OCI-LY7 (cell line): Measurements from ENCODE around the gene GNL1. TPM values are rescaled to one million over a fixed set of nuclear protein-coding genes. Genes with fewer than 3 reads are reported as not detected.
A peak's percentile ranks its signal among the peaks of the same experiment; 100 is the strongest.

ENCODE experiments used
- BruUV-seq: library from RNA; stranded (reverse); fragments of 400-500 nt; replicated peaks from 2 replicates; lab custom pipeline; 2021; lab: Mats Ljungman, UMichigan
- CTCF ChIA-PET: fragments of 300-600 bp; sonication (Branson Sonifier 250); formaldehyde crosslinking; loops from one replicate; lab custom pipeline; 2022; ENCODE audit warnings: antibody characterized with exemption; ENCODE audit not compliant: unreplicated experiment; lab: Charles Lee
- POLR2A ChIA-PET: fragments of 300-600 bp; sonication (Branson Sonifier 250); formaldehyde crosslinking; loops from one replicate; lab custom pipeline; 2022; ENCODE audit warnings: antibody characterized with exemption; lab: Charles Lee
- DNase-seq: peaks from one replicate; pipeline ENCODE4 v3.0.0-alpha.2; 2015; ENCODE audit warnings: low spot score
- H2AFZ ChIP-seq: fragments of 200-600 bp; sonication (generic), shearing (Covaris generic); 2 replicates; pipeline ENCODE4 v1.6.1; 2014; ENCODE audit warnings: mild to moderate bottlenecking, antibody characterized with exemption, low read length, moderate library complexity
- H3K27ac ChIP-seq: fragments of 200-600 bp; sonication (generic); 2 replicates; pipeline ENCODE4 v1.5.1; 2014; ENCODE audit warnings: mixed run types, low read depth, mild to moderate bottlenecking, moderate library complexity, low read length, inconsistent platforms; ENCODE audit not compliant: poor library complexity, severe bottlenecking
- H3K36me3 ChIP-seq: fragments of 200-600 bp; sonication (generic); 2 replicates; pipeline ENCODE4 v1.6.1; 2014; ENCODE audit warnings: mild to moderate bottlenecking, antibody characterized with exemption, low read length, moderate library complexity, mixed read lengths; ENCODE audit not compliant: insufficient read depth
- H3K4me1 ChIP-seq: fragments of 200-600 bp; sonication (generic); 2 replicates; pipeline ENCODE4 v1.5.1; 2014; ENCODE audit warnings: mild to moderate bottlenecking, low read length; ENCODE audit not compliant: insufficient read depth, poor library complexity, severe bottlenecking
- H3K4me2 ChIP-seq: fragments of 200-600 bp; sonication (generic); 2 replicates; pipeline ENCODE4 v1.6.1; 2014; ENCODE audit warnings: mild to moderate bottlenecking, low read length
- H3K4me3 ChIP-seq: fragments of 200-600 bp; sonication (generic); 2 replicates; pipeline ENCODE4 v1.5.1; 2014; ENCODE audit warnings: mild to moderate bottlenecking, low read depth, low read length; ENCODE audit not compliant: poor library complexity, severe bottlenecking
- H3K79me2 ChIP-seq: fragments of 200-600 bp; sonication (generic); 2 replicates; pipeline ENCODE4 v1.6.1; 2016; ENCODE audit warnings: low read depth, mild to moderate bottlenecking, low read length, moderate library complexity, mixed read lengths; ENCODE audit not compliant: insufficient read depth
- H3K9me2 ChIP-seq: fragments of 200-600 bp; sonication (generic); 2 replicates; pipeline ENCODE4 v1.6.1; 2016; ENCODE audit warnings: mild to moderate bottlenecking, low read length, mixed read lengths; ENCODE audit not compliant: insufficient read depth
- H3K9me3 ChIP-seq: fragments of 200-600 bp; sonication (generic); 2 replicates; pipeline ENCODE4 v1.6.1; 2014; ENCODE audit warnings: mild to moderate bottlenecking, mixed run types, low read length, mixed read lengths
- H4K20me1 ChIP-seq: fragments of 200-600 bp; sonication (generic); 2 replicates; pipeline ENCODE4 v1.6.1; 2014; ENCODE audit warnings: mild to moderate bottlenecking, antibody characterized with exemption, low read length, moderate library complexity, mixed read lengths; ENCODE audit not compliant: insufficient read depth
- EZH2phosphoT487 ChIP-seq: fragments of 200-600 bp; sonication (generic); IDR thresholded peaks from 2 replicates; pipeline ENCODE4 v1.6.1; 2018; ENCODE audit warnings: low read depth, borderline replicate concordance, mild to moderate bottlenecking, mixed run types, antibody characterized with exemption, low read length, moderate library complexity, mixed read lengths
- intact Hi-C: fragments of 100-400 bp; cut with micrococcal nuclease; formaldehyde crosslinking; loops from one replicate; pipeline ENCODE4 v1.10.0; 2022; ENCODE audit not compliant: unreplicated experiment
- total RNA-seq, 2 experiments: library from RNA; depleted of rRNA in 1 of 2; stranded (reverse); fragments of >200 nt in 1 of 2; shearing (Covaris generic) in 1 of 2; gene quantifications; 2 replicates each; pipeline ENCODE4 v1.2.3, GENCODE V29; 2014 to 2022
- TF ChIP-seq, protein P1 (sequence below): fragments of 200-600 bp; sonication (generic); conservative IDR thresholded peaks from 2 replicates; pipeline ENCODE4 v1.5.1; 2014; ENCODE audit warnings: mild to moderate bottlenecking, antibody characterized with exemption, low read length, moderate library complexity, mixed read lengths

GNL1 gene
- total RNA-seq, 2 experiments from 2014 or later: 66.4 to 114 TPM

GRCh38 chr6:30510419-30511168 lies 45.7 kb downstream of the GNL1 start:
- Histone ChIP-seq H3K4me1 (peaks cover 33% of the 10 kb centered on the region), H3K79me2 (no peaks in the 10 kb centered on the region), H3K9me3 (no peaks in the 10 kb centered on the region), H3K4me2 (no peak overlapping the region), H3K9me2 (no peaks in the 10 kb centered on the region), H2AFZ (no peak overlapping the region), H3K36me3 (no peaks in the 10 kb centered on the region), H3K4me3 (no peak overlapping the region), H3K27ac (no peak overlapping the region), H4K20me1 (no peaks in the 10 kb centered on the region)
- no peak for DNase-seq
- intact Hi-C loops: no loop called here
- BruUV-seq: no TSS peak
- TF ChIP-seq, protein P1, sequence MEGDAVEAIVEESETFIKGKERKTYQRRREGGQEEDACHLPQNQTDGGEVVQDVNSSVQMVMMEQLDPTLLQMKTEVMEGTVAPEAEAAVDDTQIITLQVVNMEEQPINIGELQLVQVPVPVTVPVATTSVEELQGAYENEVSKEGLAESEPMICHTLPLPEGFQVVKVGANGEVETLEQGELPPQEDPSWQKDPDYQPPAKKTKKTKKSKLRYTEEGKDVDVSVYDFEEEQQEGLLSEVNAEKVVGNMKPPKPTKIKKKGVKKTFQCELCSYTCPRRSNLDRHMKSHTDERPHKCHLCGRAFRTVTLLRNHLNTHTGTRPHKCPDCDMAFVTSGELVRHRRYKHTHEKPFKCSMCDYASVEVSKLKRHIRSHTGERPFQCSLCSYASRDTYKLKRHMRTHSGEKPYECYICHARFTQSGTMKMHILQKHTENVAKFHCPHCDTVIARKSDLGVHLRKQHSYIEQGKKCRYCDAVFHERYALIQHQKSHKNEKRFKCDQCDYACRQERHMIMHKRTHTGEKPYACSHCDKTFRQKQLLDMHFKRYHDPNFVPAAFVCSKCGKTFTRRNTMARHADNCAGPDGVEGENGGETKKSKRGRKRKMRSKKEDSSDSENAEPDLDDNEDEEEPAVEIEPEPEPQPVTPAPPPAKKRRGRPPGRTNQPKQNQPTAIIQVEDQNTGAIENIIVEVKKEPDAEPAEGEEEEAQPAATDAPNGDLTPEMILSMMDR: no peak
- TF ChIP-seq EZH2phosphoT487: no peak
- ChIA-PET POLR2A (interaction anchor here (0.9 to 2.5 kb wide), 4 partner anchors 9 to 105 kb away, joined by 3 to 10 read pairs (median 4); no protein-coding TSS in a partner anchor), CTCF (no interaction called here)

- Histone ChIP-seq H2AFZ (peak overlapping the region; percentile 39; the same call in 1 of the 2 replicates), H3K4me2 (peak overlapping the region; percentile 84), H3K4me3 (peak overlapping the region; percentile 52), H4K20me1 (no peaks in the 10 kb centered on the region), H3K79me2 (no peaks in the 10 kb centered on the region), H3K36me3 (no peaks in the 10 kb centered on the region), H3K9me2 (no peaks in the 10 kb centered on the region), H3K4me1 (peaks cover 30% of the 10 kb centered on the region), H3K9me3 (no peaks in the 10 kb centered on the region), H3K27ac (peak overlapping the region; percentile 70)
- ChIA-PET POLR2A (interaction anchor here (0.9 to 2.5 kb wide), 6 partner anchors 8 to 25 kb away, joined by 3 to 10 read pairs (median 3); no protein-coding TSS in a partner anchor), CTCF (no interaction called here)
- intact Hi-C loops: loop anchor here (2.0 kb wide), 1 partner anchor 20 kb away; the partner anchor contains the start of gene HLA-E
- TF ChIP-seq, protein P1: no peak
- no peak for TF ChIP-seq EZH2phosphoT487
- DNase-seq: peak; percentile 76
- TSS peak; percentile 92 for BruUV-seq
These were observed 47.2 kb downstream of the GNL1 start for GRCh38 chr6:30508890-30509736.
